ENCODE data around the gene ADAMTS1.
A peak's percentile ranks its signal among the peaks of the same experiment; 100 is the strongest.

DNA sequence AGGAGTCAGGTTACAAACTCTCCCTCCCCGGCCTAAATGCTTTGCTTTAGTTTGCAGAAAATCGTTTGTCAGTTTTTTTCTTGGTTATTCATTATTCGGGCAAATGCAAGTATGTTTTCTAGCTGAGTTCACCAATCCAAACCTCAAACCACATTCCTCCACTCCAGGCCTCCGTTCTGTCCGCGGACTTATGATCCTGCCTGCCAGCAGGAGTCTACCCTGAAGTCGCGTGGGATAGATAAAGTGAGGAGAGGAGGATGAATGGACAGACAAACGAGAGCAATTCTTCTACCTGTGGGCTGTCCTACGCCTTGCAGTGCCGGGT, 1.3 kb downstream of the ADAMTS1 start:
- no peak for TF ChIP-seq MYC (IDR thresholded peaks at IDR 0.05; ENCODE audit: low read depth, low read length)
- peak in 1 of 2 donors; percentile 23 for TF ChIP-seq CTCF (IDR thresholded peaks at IDR 0.05; ENCODE audit: extremely low read depth in 1 of 2, insufficient read depth in 1 of 2, low read depth in 1 of 2, low read length in 2 of 2)
- no peak for TF ChIP-seq POLR2AphosphoS5 (IDR thresholded peaks at IDR 0.05; ENCODE audit: insufficient read depth, low read depth, low read length)
- no peak for TF ChIP-seq POLR2A (IDR thresholded peaks at IDR 0.05; ENCODE audit: low read depth, low read length)

All from endothelial cell of umbilical vein (primary cell).